Measurements from ENCODE around the gene BCAT1. TPM values are rescaled to one million over a fixed set of nuclear protein-coding genes. Genes with fewer than 3 reads are reported as not detected.
"Not testable (repeated sequence)": the region's sequence is repeated elsewhere in the genome, so short reads cannot be mapped to it uniquely, and the experiment has no call there.

BCAT1 gene
- total and polyA plus RNA-seq, 12 donors = 0.95 to 17.0 (median 2.7) TPM

- Histone ChIP-seq H3K27ac (no peak overlapping the region), H3K4me1 (peaks cover 0 to 7% (median 0%) of the 10 kb centered on the region in 9 donors), H3K9me3 (no peaks in the 10 kb centered on the region), H3K27me3 (peaks cover 0 to 4% (median 0%) of the 10 kb centered on the region in 7 donors), H3K4me3 (no peak overlapping the region), H3K36me3 (no peaks in the 10 kb centered on the region)
- ATAC-seq = no peak
- no peak for DNase-seq
- 68 to 72% methylated on average over 2 of the region's 2 CpGs for WGBS, 2 donors
- intact Hi-C loops (cut with DNase I) = no loop called here
- no peak for TF ChIP-seq CTCF (IDR thresholded peaks at IDR 0.05)
These were observed 18.9 kb downstream of the BCAT1 start for GRCh38 chr12:24929953-24930352.

GRCh38 chr12:24928533-24929306 lies 20.2 kb downstream of the BCAT1 start:
- not testable (repeated sequence) for H3K36me3 ChIP-seq
- 84 to 87% methylated on average over 13 of the region's 13 CpGs for WGBS, 2 donors

GRCh38 chr12:24928131-24928530 lies 20.8 kb downstream of the BCAT1 start:
- Histone ChIP-seq H3K9me3 (no peaks in the 10 kb centered on the region), H3K36me3 (no peaks in the 10 kb centered on the region), H3K4me3 (no peak overlapping the region), H3K27ac (no peak overlapping the region), H3K27me3 (peaks cover 0 to 4% (median 0%) of the 10 kb centered on the region in 7 donors), H3K4me1 (peaks cover 0 to 7% (median 0%) of the 10 kb centered on the region in 9 donors)
- intact Hi-C loops (cut with DNase I) = no loop called here
- TF ChIP-seq CTCF (IDR thresholded peaks at IDR 0.05) = no peak
- no peak for ATAC-seq
- WGBS, 2 donors = 84 to 93% methylated on average over 2 of the region's 2 CpGs
- no peak for DNase-seq

More at GRCh38 chr12:24928533-24929306, 20.2 kb downstream of the BCAT1 start:
- H3K27ac ChIP-seq; H3K27me3 ChIP-seq; DNase-seq; intact Hi-C loops (cut with DNase I); H3K4me3 ChIP-seq; H3K4me1 ChIP-seq; ATAC-seq; H3K9me3 ChIP-seq: not testable (repeated sequence)

- DNase-seq; H3K9me3 ChIP-seq; intact Hi-C loops (cut with DNase I); H3K27ac ChIP-seq; H3K4me3 ChIP-seq; H3K36me3 ChIP-seq; H3K27me3 ChIP-seq; ATAC-seq: not testable (repeated sequence)
- peaks cover 0 to 15% (median 0%) of the 10 kb centered on the region in 9 donors for H3K4me1 ChIP-seq
- 92 to 98% methylated on average over 18 to 24 of the region's 24 CpGs for WGBS, 2 donors
These were observed 22.8 kb downstream of the BCAT1 start for GRCh38 chr12:24926080-24926479.

GRCh38 chr12:24922090-24922489 lies 26.8 kb downstream of the BCAT1 start:
- WGBS, 2 donors = 82 to 84% methylated on average over 6 of the region's 6 CpGs
- H3K9me3 ChIP-seq = no peaks in the 10 kb centered on the region
- no peak overlapping the region for H3K4me3 ChIP-seq
- no peak for ATAC-seq
- intact Hi-C loops (cut with DNase I) = no loop called here
- DNase-seq = no peak
- no peak overlapping the region for H3K27ac ChIP-seq
- no peak for TF ChIP-seq CTCF (IDR thresholded peaks at IDR 0.05)
- H3K4me1 ChIP-seq = peaks cover 0 to 15% (median 0%) of the 10 kb centered on the region in 9 donors
- peaks cover 0 to 2% (median 0%) of the 10 kb centered on the region in 7 donors for H3K27me3 ChIP-seq
- no peaks in the 10 kb centered on the region for H3K36me3 ChIP-seq

Measured in heart right ventricle (tissue), 16 donors.